Posterior vena cava (tissue), 2 donors: ENCODE results near the gene OTUB1. TPM values are rescaled to one million over a fixed set of nuclear protein-coding genes. Genes with fewer than 3 reads are reported as not detected.

Source experiments
- DNase-seq: peaks from one replicate; pipeline ENCODE4 v3.0.0-alpha.2; 2020; ENCODE audit warnings: low spot score
- intact Hi-C, 2 donors: fragments of 100-400 bp; cut with DNase I; formaldehyde crosslinking; loops; one replicate each; pipeline versions ENCODE4 v1.14.1 to v1.14.2; 2022 to 2023
- total RNA-seq, 2 donors: library from RNA; stranded (reverse); fragmentation: NEBNext Ultra II Directional; extraction: Animal tissue kit (Norgen Biotek cat#: 25700); gene quantifications; one replicate each; pipeline ENCODE4 v1.2.1, GENCODE V29; 2021
- donor health status: DM: yes; HTN: yes; CAD: no.
- donor health status: DM: yes; HTN: yes; CAD: no.

OTUB1 gene
- total RNA-seq, 2 donors from 2014 or later, result 37.7 to 41.3 TPM

DNA sequence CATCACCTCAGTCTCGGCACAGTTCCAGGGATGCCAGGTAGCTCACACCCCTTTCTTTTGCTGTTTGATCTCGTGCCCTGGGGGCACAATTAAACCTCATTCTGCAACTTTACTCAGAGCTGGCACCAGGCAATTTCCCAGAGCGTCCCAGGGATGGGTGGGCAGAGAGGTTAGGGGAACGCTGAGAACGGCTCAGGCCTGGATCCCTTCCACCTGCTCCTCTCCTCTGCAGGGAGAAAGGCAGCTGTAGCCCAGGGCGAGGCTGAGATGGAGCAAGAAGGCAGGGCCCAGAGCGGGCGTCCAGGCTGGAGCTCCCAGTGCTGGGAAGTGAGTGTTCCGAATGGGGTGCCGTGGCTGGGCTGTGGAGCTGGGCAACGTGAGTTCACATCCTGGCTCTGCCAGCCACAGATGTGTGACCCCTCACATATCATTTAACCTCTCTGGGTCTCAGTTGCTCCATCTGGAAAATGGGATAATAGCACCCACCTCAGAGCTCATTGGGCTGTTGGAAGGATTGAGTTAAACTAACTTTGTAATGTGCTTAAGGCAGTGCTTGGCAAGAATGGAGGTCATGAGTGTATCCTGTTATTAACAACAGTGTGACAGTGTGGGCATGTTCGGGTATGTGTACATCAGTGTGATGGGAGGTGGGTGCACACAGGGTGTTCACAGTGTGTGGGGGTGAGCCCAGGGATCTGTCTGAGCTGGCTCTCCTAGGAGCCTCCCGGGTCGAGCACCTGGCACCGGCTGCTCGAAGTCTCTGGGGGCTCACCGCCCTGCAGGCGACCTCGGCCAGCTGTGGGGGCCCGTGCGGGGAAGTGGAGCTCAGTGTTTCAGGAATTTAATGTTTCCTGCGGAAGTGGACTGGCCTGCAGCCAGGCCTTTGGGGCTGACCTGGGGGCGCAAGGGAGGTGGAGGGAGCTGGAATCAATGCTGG is 15.5 kb downstream of the OTUB1 start:
- no peak for DNase-seq
- intact Hi-C loops, result loop anchor here (2.0 to 5.0 kb wide), 3 partner anchors 147 to 304 kb away; no protein-coding TSS in a partner anchor

DNA sequence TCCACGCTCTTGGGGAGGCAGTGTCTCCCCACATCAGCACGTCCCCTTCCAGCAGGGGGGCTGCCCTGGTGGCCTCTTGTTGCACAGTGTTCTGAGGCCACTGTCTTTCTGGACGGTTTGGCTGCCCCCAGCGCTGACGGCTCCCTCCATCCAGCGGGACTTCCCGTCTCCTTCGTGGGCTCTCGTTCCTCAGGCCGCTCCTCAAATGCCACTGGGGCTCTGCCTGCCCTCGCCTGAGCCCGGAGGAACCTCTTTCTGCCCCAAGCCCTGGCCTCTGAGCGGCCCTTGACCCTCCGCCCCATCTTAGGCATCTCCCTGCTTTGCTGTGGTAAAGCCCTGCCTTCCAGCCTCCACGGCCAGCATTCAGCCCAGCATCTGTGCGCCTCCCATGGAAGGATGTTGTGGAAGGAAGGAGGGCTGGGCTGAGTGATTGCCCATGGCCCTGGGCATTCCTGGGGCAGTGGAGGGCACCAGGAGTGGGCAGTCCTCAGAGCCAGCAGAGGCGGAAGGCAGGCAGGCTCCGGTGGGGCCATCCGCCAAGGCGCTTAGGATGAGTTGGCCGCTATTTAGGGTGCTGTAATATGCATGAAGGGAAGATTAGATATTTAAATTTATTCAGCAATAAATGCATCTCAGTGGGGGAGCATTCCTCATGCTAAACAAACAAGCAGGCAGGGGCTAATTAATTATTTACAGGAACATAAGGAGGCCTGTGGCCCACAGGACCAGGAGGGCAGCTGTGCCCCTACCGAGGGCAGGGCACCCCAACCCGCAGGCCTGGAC is 17.8 kb downstream of the OTUB1 start:
- intact Hi-C loops, result loop anchor here in 1 of 2 donors (2.0 to 5.0 kb wide), 2 partner anchors 147 to 307 kb away; no protein-coding TSS in a partner anchor
- no peak for DNase-seq

DNA sequence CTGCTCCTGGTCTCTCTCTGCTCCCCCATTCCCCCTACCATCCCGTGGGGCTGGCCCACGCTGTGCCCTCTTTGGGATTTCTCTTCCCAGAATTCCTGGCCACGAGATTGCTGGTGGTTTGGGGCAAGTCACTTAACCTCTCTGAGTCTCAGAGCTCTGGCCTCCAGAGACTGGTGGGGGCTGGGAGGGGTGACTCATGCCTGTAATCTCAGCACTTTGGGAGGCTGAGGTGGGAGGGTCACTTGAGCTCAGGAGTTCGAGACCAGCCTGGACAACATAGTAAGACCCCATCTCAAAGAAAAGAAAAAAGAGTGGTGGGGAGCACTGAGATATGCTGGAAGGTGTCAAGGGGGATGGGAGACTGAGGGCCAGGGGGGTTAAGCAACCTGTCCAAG is 18.3 kb downstream of the OTUB1 start:
- intact Hi-C loops, result loop anchor here in 1 of 2 donors (5.0 kb wide), 1 partner anchor 307 kb away; no protein-coding TSS in a partner anchor
- DNase-seq, result no peak

DNA sequence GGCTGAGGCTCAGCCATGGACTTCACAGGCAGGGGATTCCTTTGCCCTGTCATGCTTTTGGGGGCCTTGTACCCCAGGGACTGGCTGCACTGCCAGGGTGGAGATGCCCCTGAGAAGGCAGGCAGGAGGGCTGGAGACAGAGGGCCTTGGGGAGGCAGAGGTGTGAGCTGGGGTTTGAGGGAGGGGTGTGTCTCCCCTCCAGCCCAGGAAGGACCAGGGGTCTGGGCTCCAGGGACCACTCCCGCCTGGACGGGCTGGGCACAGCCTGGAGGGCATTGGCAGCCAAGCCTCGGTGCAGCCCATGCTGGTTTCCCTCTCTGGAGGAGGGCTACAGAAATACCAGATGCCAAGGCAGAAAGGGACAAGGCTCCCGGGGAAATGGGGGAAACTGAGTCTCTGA is 19.5 kb downstream of the OTUB1 start:
- DNase-seq, result no peak
- intact Hi-C loops, result no loop called here

DNA sequence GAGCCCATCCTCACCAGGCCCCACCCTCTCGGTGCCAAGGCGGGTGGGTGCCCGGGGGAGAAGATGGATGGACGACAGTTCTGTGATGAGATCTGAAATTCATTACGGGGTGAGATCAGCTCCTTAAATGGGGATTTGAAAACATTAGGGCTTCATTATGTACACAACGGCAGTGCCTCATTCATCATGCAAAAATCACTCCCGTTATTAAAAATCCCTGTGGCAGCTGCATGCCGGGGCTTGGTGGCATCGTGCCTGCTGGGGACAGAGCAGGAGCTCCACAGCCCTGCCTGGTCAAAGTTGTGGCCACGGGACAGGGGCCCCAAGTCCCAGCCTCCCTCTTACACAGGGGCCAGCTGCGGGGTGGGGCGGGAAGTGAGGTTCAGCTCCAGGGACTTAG is 20.2 kb downstream of the OTUB1 start:
- intact Hi-C loops, result no loop called here
- no peak for DNase-seq

DNA sequence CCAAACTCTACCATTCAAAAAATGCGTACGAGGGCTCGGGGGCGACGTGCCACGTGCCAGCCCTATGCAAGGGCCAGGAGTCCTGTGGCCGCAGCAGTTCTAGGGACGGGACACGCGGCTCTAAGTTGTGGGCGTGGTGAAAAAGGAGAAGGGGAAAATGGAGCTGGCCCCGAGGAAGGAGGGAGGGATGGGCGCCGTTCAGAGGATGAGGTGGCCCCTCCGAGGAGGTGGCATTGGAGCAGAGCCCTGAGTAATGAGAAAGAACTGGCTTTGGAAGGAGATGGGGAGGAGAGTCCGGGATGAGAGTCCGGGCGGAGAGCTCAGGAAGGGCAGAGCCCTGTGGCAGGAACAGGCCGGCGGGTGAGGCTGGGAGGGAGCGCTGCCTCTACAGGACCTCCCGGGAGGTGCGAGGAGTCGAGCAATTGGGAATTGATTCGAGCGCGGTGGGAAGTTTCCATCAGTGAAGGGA is 21.0 kb downstream of the OTUB1 start:
- intact Hi-C loops, result no loop called here
- no peak for DNase-seq

DNA sequence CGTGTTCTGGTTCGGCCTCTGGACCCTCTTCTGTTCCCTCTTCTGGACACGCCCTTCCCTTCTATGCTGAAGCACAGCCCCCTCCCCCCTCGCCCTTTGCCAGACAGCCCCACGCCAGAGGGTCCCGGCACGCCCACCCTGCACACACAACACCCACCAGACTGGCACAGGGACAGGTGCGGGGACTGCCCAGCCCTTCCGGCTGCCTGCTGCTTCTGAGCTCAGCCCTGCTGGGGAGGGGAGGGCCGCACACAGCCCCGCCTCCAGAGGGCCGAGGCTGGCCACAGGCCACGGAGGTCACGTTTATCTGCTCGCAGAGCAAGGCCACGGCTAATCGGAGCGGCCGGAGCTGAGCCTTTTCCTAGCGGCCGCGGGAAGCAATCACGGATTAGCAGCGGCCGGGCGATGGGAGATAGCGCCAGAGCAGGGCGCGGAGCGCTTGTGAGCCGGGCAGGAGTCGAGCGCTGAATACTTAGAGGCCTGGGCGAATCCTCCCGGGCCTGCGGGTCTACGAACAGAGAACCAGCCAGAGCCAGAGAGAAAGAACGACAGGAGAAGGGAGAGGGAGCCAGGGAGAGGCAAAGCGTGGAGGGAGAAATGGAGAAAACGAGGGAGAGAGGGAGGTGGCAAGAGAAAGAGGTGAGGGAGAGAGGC is 21.5 kb downstream of the OTUB1 start:
- intact Hi-C loops, result no loop called here

DNA sequence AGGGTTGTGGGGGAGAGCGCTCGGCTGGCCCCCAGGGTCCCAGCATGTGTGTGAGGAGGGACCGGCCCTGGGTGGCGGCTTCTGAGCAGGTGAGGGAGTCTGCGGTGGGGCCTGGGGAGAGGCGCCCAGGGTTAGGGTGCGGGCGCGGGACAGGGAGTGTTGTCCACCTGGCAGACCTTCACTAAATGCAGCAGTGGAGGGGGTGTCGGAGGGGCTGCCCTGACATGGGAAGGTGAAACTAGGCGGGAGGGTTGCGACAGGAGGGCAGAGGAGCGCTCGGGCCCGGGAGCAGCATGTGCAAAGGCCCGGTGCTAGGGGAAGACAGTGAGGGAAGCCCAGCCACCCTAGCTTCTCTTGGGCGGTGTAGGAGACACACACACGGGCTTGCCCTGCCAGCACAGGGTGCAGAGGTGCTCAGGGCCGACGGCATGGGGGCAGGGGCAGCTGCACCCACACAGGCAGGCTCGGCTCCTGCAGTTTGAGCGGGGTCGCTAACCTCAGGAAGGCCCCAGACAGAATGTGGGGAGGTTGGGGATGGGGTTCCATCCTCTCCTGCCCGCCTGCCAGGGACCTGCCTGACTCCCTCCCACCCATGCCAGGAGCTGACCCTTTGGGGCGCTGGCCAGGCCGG is 22.2 kb downstream of the OTUB1 start:
- intact Hi-C loops, result no loop called here
- no peak for DNase-seq

More for the DNA sequence above, 21.5 kb downstream of the OTUB1 start:
- peak; percentile 95 for DNase-seq

DNA sequence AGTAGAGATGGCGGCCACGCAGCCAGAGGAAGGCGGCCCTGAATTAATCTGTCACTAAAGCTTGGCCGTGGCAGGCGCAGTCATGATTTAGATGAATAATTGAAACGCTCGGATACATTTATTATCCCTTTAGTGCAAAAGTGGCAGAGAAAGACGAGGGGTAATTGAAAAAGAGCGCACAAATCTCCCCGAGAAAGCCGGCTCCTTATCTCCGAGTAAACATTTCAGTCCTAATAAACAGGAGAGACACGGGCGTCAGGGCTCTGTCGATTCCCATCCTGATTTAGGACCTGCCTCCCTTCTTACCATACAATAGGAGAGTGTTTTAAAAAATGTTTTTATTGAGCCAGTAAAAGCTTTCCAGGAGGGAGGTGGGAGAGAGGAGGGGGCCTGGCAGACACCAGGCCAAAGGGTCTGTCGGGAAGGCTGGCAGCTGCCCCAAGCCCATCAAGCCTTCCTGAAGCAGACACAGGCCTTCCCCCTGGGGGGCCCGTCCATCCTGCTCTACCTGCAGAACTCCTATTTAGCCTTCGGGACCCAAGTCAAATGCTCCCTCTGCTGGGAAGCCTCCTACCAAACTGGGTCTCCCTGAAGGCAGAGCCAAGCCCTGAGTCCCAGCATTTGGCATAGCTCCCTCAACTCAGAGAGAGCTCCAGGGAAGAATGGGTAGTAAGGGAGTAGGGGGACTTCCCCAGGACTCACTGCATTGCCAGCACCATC is 22.8 kb downstream of the OTUB1 start:
- no peak for DNase-seq
- intact Hi-C loops, result no loop called here

DNA sequence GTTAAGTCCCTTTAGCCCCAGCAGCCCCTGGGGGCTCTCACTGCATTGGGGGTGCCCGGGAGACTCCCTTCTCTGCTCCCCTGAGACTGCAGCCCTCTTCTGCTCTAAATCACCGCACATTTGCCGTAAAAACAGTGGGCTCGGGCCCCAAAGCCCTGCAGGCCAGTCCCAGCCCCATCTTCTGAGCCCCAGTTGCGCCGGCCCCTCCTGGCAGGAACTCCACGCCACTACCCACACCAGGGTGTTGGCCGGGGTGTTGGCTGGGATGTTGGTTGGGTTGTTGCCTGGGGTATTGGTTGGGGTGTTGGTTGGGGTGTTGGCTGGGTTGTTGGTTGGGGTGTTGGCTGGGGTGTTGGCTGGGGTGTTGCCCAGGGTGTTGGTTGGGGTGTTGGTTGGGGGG is 23.5 kb downstream of the OTUB1 start:
- intact Hi-C loops, result loop anchor here in 1 of 2 donors (5.0 kb wide), 1 partner anchor 118 kb away; no protein-coding TSS in a partner anchor

DNA sequence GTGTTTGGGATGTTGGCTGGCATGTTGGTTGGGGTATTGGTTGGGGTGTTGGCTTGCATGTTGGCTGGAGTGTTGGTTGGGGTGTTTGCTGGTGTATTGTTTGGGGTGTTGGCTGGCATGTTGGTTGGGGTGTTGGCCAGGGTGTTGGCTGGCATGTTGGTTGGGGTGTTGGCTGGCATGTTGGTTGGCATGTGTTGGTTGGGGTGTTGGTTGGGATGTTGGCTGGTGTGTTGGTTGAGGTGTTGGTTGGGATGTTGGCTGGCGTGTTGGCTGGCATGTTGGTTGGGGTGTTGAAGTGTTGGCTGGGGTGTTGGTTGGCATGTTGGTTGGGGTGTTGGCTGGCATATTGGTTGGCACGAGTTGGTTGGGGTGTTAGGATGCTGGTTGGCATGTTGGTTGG is 24.5 kb downstream of the OTUB1 start:
- intact Hi-C loops, result loop anchor here in 1 of 2 donors (5.0 kb wide), 1 partner anchor 117 kb away; no protein-coding TSS in a partner anchor
- no peak for DNase-seq

More for the DNA sequence above, 23.5 kb downstream of the OTUB1 start:
- no peak for DNase-seq

DNA sequence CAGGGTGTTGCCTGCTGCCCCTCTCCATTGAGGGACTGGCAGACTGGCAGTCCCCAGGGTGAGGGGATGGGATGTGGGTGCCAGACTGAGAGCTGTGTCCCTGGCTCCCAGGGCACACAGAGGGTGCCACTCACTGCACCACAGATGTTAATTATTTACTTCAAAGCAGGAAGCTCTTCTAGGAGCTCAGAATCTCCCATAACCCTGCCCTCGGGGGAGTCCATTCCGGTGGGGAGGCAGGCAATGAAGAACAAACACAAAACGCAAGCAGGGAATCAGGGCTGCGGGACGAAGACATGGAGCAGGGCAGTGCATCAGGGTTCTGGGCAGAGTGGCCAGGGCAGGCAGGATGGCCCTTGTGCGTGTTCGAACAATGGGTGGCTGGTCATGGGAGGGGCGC is 25.1 kb downstream of the OTUB1 start:
- intact Hi-C loops, result loop anchor here in 1 of 2 donors (5.0 kb wide), 1 partner anchor 116 kb away; no protein-coding TSS in a partner anchor
- no peak for DNase-seq

DNA sequence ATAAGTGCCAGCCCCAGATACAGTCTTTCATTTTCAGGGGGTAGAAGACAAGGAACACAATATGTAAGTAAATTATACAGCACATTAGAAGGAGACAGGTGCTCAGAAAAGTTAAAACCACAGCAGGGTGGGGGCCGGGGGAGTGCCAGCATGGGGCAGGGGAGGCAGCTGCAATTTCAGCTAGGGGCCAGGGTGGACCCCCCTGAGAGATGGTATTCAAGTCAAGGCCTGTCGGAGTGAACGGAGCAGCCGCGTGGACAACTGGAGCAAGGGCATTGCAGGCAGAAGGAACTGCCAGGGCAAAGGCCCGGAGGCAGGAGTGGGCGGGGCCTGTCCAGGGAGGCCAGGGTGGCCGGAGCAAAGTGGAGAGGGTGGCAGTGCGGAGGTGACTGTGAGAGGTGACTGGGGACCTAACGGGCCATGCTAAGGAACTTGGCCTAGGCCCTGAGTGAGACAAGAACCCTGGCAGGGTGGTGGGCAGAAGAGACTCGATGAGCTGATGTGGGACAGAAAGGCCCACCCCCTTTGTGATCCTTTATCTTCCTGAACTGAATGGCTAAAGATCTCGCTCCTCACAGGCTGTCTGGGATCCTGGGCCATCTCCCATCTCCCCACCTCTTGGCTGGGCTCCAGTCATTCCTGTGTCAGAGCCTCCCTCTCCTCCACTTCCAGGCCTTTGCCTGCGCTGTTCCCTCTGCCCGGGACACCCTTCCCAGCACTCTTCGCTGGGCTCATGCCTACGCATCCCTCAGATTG is 27.1 kb downstream of the OTUB1 start:
- no peak for DNase-seq
- intact Hi-C loops, result loop anchor here in 1 of 2 donors (5.0 kb wide), 1 partner anchor 114 kb away; no protein-coding TSS in a partner anchor

DNA sequence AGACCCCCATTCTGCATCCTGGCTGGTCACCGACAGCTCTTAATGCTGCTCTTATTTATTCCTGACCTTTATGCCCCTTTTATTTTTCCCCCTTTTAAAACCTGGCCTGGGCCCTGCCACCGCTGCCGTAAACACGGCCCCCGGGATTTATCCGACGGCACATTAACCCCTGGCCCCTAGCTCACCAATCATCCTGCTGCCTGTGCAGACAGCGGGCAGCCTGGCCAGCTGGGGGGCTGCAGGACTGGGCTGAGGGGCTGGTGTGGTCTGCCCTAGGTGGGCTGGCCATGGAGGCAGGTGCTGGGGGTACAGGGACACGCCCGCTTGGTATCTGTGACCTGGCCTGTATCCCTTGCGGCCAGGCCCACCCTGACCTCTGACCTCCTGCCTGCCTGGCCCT is 28.1 kb downstream of the OTUB1 start:
- DNase-seq, result no peak
- intact Hi-C loops, result loop anchor here in 1 of 2 donors (5.0 kb wide), 1 partner anchor 113 kb away; no protein-coding TSS in a partner anchor

DNA sequence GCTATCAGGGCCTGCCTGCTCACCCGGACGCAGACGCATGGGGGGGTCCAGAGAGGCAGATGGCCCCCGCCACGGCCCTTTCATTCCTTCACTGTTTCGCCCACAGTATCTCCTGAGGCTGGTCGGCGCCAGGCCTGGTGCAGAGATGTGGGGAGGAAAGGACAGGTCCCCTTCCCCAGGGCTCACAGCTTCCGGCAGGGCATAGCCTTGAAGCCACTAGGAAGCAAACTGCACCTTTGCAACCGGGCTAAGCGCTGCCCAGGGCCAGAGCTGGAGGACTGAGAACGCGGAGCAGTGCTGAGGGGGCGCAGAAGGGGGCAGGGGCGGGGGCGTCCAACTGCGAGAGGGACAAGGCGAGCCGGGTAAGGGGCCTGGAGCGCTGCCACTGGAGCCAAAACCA is 29.3 kb downstream of the OTUB1 start:
- intact Hi-C loops, result loop anchor here in 1 of 2 donors (5.0 kb wide), 1 partner anchor 1993 kb away; no protein-coding TSS in a partner anchor
- DNase-seq, result no peak

DNA sequence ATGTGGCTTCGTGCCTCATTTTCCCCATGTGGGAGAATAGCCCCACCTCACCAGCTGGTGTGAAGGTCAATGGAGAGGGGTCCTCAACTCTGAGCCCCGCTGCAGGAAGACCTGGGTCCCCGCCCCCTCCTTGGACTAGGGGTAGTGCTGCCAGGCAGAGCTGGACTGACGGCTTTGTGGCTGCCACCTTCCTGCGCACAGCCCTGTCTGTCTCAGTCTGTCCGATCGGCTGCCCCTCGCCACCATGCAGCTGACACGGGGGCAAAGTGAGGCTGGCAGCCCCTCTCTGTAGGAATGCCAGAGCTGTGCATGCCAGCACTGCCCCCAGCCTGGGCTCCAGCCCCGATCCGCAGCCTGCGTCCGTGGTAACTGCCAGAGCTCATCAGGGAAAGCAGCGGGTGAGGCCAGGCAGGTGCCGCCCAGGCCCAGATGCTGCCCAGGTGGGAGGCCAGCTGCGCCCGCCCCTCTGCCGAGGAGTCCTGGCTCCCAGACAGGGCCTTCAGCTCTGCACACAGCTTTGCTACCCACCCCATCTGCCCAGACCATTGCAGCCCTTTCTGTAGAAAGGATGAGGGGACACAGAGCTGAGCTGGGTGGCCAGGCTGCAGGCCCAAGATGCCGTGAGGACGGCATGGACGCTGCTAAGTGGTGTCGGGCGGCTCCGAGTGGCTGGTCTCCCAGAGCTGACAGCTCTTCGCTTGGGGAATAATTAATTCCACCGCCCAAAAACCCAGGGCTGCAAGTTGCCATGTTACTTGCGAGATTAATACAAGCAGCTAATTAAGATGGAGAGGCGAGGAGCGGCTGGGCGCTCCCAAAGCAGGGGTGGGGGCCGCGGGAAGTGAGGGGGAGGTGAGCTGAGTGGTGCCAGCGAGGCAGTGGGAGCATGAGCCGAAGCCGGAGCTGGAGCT is 30.0 kb downstream of the OTUB1 start:
- intact Hi-C loops, result loop anchor here in 1 of 2 donors (5.0 kb wide), 1 partner anchor 1994 kb away; no protein-coding TSS in a partner anchor
- DNase-seq, result no peak
